HG02970 (cell line): ENCODE measurements around the gene ZNF24.

Source experiments
- ATAC-seq: cut with Tn5 transposase; IDR thresholded peaks from one replicate; pipeline ENCODE4 v1.9.1; 2021; ENCODE audit warnings: mild to moderate bottlenecking, moderate library complexity, moderate number of reproducible peaks; ENCODE audit not compliant: unreplicated experiment, low FRiP score

ZNF24 gene

GRCh38 chr18:35361570-35362321 lies 17.5 kb upstream of the ZNF24 start:
- ATAC-seq: no peak

GRCh38 chr18:35355140-35355618 lies 11.0 kb upstream of the ZNF24 start:
- no peak for ATAC-seq

GRCh38 chr18:35352778-35353177 lies 8.6 kb upstream of the ZNF24 start:
- no peak for ATAC-seq

- no peak for ATAC-seq
Measured at GRCh38 chr18:35352283-35352682, 8.1 kb upstream of the ZNF24 start.

GRCh38 chr18:35348001-35348400 lies 3.8 kb upstream of the ZNF24 start:
- ATAC-seq: no peak

DNA sequence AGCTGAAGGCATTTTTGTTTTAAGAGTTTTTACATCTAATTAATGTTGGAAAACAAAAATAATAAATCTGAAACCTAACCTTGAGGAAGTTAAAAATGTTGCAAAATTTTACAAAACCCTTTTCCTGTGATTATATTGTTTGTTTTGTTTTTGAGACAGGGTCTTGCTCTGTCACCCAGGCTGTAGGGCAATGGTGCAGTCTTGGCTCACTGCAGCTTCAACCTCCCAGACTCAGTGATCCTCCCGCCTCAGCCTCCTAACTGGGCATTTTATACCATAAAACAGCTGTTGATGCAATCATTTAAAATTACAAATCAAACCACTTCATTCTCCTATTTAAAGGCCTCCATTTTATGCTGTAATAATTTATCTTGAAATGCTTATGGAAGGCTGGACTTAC lies 1.7 kb upstream of the ZNF24 start:
- ATAC-seq: no peak

DNA sequence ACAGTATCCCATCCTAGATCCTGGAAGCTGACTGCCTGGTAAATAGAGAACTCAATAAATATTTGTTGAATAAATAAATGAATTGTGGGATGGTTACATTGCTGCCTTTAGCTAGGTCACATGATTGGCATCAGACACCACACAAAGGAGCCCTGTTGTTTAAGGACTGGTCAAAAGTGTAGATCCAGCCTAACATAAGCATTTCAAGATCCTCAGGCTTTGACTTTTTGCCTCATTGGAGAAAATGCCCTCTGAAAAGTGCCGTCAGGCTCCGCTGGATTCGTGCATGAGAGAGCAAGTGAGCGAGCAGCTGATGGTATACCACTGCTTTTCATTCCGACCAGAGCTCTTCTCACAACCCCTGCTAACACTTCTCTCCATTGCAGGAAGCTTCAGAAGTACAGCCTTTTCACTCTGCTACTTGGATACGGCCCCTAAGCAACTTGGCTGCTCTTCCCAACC lies 1.3 kb upstream of the ZNF24 start:
- no peak for ATAC-seq

- ATAC-seq: no peak
Measured at GRCh38 chr18:35344736-35345459, 678 bp upstream of the ZNF24 start.

GRCh38 chr18:35343488-35343935 lies 708 bp downstream of the ZNF24 start:
- no peak for ATAC-seq

DNA sequence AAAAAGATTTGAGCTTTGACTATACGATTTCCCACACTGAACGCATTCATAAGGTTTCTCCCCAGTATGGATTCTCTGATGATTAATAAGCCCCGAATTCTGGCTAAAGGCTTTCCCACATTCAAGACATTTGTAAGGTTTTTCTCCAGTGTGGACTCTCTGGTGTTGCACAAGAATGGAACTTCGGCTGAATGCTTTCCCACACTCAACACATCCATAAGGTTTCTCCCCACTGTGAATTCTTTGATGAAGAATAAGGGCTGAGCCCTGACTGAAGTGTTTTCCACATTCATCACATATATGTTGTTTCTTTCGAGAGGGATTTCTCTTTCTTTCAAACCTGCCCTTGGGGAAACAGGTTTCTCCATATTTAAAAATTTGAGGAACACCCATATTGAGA lies 6.9 kb downstream of the ZNF24 start:
- no peak for ATAC-seq

DNA sequence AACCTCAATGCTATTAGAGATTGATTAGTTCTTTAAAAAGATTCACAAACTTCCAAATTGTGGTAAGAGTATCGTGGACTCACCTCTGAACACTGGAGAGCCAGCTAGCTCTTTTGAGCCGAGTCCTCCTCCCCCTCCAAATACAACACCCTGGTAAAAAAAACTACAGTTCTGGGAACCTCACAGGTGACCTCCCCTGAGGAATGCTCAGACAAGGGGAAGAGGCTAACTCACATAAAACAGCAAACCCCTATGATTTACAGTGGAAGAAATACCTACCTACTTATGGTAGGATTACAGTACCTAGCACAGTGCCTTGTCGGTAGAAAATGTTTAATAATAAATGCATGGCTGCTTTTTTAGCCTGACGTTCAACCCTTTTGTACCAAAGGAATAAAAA lies 8.4 kb downstream of the ZNF24 start:
- ATAC-seq: no peak

GRCh38 chr18:35334821-35335220 lies 9.4 kb downstream of the ZNF24 start:
- no peak for ATAC-seq

DNA sequence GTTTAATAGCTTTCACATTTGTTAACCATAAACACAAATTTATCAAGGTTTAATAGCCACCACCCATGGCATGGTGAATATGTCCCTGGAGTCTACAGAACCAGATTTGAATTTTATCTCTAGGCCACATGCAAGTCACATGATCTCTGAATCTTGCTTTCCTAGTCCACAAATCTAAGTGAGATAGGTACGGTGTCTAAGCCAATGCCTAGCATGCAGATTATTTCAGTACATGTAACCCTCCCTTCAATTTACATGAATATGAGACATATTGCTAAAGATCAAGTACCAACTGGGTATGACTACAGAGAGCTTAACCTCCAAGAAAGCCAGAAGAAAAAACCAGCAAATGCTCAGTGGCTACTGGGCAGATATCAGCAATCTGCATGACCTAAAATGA lies 10.0 kb downstream of the ZNF24 start:
- ATAC-seq: no peak

DNA sequence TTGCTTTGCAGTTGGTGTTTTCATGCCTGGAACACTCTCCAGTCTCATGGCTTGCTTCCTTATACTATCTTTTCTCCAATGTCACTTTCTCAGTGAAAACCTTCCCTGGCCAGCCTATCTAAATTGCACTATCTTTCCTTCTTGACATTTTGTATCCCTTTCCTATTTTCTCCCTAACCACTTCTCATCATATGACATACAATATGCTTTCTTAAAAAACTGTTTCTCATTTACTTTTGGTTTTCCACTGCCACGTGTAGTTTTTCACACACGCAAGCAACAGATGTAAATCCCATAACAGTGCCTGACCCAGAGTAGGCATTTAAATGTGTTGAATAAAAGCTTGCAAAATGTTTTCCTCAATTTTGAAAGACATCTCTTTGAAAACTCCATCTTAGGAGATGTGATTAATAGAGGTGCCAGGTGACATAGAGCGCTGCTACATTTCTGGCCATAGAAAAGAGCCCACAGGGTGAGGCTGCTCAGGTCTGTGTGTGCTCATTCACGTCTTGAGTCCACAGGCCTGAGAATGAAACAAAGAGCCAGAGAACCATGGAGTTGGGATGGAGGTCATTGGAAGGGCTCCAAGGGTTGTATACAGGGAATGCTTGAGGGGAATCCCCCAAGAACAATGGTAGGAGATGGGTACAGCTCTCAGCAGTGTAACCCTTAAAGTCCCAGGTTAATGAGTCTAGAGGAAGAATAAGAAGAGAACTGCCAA lies 12.7 kb downstream of the ZNF24 start:
- no peak for ATAC-seq

DNA sequence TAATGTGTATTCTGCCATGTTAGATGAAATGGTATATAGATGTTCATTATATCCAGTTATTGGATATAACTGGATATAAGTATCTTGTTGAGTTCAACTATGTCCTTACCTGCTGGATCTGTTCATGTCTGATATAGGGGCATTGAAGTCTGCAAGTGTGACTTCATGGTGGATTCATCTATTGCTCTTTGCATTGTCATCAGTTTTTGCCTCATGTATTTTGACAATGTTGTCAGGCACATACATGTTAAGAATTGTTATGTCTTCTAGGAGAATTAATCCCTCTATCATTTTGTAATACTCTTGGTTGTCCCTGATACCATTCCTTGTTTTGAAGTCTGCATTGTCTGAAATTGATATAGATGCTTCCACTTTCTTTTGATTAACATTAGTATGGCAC lies 15.4 kb downstream of the ZNF24 start:
- ATAC-seq: no peak

DNA sequence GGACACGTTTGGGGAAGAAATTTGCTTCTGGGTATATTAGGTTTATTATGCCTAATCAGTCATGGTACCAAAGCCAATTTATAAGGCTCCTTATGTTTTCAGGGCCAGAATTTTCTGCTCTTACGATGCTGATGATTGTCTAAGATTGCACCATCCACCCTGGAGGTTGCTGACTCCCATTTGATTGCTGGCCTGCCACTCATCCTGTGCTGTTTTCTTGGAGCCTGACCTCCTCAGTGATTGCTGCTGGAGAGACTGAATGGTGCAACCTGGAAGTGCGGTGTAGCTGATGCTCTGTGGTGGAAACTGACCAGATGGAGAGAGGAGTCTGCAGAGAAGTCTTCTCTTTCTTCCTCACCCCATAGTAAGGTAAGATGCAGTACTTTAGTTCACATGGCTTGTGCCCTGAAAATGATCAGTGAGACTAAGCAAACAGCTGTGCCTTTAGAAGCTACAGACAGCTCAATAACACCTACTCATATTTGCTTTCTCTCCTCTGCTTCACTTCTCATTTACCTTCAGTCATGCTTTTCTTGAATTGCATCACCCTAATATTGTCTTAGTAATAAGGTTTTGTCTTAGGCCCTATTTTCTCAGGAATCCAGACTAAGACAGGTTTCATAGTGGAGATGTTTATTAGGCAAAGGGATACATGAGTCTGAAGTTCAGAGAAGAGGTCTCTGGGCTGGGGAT lies 17.4 kb downstream of the ZNF24 start:
- no peak for ATAC-seq

DNA sequence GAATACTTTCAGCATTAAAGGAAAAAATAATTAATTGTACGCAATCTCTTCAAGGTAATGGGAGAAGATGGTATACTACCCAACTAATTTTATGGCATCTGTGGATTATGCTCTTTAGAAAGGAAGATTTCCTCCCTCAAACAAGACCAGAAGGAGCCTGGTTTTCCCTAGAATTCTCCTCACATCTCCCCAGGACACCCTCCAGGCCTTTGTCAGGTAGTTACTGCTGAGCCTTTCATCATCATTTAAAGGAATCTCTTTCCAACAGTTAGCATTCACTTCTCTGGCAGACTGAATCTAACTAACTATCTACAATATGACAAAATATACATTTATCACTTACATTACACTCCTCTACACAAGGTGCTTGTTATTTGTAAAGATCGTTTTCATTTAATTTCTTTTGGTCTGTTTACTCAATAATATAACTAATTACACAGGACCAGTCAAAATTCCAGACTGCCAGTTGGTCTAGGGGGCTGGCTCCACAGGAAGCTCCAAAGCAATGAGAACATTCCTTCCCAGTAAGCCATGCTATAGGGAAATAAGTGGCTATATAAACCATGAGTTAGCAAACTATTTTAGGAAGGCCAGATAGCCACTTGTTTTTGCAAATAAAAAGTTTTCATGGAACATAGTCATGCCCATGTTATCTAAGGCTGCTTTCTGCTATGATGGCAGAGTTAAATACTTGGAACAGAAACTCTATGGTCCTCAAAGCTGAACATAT lies 19.1 kb downstream of the ZNF24 start:
- no peak for ATAC-seq

DNA sequence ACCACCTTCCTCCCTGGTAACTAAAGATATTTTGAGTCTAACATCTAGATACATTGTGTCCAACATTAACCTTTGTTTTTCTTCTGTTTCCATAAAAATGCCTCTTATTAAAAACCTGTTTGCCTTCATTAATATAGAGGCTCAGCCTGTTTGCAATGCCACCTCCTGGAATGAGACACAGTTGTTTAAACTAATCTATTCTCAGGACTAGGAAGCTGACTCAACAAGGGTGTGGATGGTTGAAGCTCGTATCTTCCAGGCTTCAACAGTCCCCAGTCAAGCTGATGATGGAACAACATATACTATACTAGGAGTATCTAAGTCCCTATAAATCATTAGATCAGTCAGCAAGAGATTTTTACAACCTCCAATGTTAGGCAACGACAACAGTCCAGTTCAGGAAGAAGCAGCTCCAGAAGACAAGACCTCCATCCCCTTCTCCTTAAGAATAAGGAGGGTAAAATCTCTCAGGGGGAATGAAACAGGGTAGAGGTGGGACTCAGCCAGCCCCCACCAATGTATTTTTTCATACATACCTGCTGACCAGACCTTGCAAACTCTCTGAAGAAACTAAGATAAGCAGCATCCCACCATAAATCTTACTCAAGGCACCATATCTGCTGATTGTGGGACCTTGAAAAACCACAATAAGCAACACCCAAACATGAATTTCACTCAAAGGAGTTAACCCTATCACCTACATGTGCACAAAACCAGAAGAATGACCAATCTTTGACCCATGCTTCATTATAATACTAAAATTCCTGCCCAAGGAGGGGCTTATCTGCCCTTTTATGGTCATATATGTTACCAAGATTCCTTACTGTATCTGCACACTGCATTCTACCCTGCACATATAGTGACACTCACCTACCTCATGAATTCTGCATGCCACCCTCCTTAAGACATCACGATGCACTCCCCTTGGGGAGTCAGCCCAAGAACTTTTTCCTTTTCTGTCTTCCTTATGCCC lies 21.4 kb downstream of the ZNF24 start:
- no peak for ATAC-seq

DNA sequence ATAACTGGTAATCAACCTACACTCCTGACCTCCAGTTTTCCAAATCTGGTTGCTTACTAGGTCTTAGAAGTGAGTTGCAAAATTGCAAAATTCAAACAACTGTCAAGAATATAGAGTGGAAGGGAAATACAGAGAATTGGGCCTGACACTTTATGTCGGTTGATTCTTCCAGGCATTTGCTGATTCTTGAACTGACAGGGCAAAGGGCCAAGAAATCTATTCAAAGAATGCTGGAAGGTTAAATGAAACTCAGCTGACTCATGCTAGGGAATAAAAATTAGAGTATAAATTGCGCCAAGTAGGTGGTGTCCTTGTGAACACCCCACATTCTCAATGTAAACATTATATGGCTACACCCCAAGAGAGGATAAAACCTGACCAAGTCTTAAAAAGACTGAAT lies 32.7 kb downstream of the ZNF24 start:
- no peak for ATAC-seq
